Measurements from ENCODE around the gene ARSG.
"Not testable (repeated sequence)": the region's sequence is repeated elsewhere in the genome, so short reads cannot be mapped to it uniquely, and the experiment has no call there.

Gene ARSG

DNA sequence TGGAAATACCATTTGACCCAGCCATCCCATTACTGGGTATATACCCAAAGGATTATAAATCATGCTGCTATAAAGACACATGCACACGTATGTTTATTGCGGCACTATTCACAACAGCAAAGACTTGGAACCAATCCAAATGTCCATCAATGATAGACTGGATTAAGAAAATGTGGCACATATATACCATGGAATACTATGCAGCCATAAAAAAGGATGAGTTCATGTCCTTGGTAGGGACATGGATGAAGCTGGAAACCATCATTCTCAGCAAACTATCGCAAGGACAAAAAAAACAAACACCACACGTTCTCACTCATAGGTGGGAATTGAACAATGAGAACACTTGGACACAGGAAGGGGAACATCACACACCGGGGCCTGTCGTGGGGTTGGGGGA is 9.3 kb upstream of the ARSG start:
- not testable (repeated sequence) for DNase-seq

DNA sequence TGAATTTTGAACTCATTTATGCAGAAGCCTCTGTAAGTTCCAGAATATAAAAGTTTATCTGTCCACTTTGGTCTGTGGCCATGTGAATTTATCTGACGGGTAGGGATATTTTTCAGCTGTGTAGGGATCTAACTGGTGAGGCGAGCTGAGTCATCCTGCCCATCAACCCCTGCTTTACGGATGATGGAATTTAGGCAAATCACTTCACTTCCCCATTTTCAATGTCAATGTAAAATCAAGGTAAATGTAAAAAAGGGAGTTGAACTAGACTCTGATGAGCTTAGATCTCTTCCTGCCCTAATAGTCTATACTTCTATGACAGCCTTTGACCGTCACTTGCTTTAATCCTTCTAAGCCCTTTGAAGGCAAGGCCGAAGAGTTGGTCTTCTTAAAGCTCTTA is 2.9 kb upstream of the ARSG start:
- DNase-seq: peak; percentile 11 to 58

DNA sequence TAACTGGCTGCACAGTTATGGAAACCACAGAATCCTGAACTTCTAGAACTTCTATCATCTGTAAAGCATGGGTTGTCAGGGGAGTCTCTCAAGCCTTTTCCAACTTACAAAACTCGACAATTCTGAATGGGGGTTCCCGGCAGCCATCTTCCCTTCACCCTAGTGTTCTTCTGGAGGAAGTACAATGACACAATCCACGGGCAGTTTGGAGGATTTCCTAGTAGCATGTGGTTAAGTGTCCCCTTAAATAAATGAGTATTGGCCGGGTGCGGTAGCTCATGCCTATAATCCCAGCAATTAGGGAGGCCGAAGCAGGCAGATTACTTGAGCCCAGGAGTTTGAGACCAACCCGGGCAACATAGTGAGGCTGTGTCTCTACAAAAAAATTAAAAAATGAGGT is 2.5 kb upstream of the ARSG start:
- DNase-seq: peak; percentile 46 to 59

DNA sequence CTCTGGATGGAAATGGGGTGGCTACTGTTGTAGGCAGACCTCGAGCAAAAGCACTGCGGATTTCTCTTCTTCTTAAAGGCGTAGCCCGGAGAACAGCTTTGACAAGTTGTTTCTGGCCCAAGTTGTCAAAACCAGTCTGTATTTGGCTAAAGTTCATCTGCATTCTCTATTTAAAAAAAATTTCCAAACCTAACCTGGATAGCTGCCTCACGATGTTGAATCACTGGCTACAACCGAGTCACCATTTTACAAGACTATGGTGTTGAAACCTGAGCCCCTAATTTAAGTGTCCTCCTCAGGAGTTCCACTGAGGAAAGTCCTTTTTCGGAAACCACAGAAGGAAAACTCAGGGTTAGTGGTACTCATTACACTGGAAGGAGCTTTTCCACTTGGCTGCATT is 1.8 kb upstream of the ARSG start:
- no peak for DNase-seq

DNA sequence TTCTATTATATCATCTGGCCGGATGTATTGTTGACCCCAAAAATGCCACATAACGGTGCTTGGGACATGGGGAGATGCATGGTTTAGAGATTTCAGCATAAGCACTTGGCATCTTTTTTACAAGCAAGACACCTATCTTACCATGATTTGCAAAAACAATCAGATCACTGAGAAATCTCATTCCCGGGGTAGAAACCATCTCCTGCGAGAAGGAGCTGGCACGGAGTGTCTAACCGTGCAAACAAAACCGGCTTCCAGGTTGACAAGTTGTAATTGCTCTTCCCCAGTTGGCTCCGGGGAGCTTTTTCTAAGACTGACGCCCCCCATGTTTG is 1.4 kb upstream of the ARSG start:
- DNase-seq: no peak

DNA sequence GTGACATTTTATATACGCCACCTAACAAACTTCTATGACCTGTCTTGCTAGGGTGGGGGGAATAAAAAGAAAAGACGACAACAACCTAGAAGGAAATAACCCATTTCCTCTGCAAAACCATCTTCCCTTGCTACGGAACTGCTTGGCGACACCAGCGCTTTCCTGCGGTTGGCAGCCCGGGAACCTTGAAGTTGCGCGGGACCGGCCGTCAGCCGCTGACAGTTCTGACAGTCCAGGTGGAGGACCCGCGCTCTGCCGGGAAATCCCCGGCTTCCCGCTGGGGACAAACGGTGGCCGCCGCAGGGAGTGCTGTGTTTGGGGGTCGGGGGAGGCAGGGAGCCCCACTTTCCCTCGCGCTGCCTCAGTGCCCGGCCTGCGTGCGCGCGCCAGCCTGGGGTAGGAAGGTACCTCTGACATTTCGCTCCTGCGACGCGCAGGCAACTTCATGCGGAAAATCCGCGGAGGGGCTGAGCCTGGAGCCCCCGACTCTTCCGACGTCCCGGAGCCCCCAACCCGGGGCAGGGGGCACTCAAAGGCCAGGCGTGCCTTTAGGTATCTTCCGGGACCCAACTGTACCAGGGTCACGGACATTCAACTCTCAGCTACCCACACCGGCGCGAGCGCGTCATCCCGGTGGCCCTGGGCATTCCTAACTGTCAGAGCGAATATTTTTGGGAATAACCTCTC is 884 bp upstream of the ARSG start:
- DNase-seq: peak; percentile 74 to 78

DNA sequence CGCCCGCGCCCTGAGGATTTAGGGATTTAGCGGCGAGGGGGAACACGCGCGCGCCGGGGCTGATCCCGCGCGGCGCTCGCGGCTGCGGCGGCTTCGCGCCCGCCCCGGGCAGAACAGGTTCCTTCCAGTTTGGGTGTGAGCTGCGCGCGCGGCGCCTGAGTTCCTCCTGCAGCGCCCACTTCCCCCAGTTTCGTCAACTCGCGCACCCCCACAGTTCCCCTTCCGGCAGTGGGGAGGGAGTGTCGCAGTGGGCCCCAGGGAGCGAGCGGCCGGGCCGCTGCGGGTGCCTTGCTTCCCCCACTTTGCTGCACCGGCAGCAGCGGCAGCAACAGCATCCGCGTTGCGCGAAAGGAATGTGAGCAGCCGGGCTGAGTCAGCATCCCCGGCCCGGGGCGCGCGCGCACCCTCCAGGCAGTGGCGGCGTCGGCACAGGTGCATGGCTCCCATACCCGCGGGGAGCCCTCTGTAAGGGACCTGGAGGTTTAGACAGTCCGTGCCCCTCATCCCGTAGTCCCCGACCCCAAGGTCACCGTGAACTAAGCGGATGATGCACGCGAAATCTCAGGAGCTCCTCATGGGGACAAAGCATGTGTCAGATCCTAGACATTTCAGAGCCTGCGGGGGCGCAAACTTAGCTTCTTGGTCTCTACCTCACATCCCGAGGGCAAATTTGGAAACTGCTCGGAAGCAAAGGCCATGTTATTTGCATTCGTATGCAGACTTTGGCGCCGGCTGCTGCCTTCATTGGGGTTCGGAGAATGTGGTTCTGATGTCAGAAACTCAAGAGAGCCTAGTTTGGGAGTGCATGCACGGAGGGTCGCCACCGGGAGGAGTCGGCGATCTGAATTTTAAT is 767 bp downstream of the ARSG start:
- peak; percentile 94 to 96 for DNase-seq

DNA sequence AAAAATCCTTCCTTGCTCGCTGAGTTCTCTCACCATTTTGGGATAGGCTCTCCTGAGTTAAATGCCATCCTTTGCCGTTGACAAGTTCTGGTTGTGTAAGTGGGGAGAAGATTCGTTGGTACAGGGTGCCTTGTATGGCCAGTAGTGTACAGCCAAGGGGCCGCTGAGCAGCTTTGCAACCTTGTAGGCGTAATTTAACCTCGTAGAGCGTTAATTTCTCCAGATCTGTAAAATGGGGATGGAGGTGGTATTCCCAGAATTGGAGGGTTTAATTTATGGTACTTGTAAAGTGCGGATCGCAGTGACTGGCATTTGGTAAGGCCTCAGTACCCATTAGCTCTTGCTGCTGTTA is 1.4 kb downstream of the ARSG start:
- DNase-seq: no peak

DNA sequence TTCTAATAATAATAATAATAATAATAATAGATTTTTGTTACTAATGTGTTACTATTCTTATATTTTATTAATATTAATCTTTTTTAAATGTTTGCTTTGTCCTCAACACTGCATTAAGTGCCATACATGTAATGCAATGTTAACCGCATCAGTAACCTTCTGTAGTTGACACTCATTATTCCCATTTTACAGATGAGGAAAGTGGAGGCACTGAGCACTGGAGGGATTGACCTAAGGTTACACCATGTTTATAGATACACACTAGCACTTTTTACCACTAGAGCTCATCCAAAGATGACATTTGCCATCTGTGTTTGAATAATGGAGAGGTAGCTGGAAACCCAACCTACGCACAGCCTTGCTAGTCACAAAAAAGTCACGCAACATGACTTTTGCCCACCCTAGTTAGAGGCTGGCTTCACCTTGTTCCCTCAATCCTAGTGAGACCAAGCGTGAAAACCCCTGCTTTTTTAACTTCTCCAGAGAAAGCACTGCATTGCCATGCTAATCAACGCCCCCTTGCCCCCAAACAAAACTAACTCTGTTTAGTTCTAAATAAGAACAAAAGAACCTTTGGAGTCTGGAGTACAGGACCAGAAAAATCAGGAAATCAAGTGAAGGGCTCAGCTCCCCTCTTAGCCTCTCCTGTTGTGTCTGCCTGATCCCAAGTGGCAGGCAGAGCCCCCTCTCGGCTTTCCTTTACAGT is 2.3 kb downstream of the ARSG start:
- no peak for DNase-seq

DNA sequence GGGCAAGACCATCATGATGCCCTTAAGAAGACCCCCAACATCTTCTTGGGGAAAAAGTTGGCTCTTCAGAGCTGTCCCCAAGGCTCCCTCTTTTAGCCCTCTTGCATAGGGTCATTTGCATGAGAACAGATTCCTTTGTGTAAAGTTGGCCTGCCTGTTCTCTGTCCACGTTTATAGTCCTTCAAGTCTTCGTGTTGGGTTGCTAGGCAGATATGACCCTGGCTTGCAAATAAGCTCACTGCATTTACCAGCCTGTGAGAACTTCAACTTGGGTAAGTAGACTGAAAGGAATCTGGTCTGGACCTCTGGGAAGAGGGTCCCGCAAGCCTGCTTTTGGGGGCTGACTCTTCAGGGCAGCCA is 2.9 kb downstream of the ARSG start:
- DNase-seq: no peak

DNA sequence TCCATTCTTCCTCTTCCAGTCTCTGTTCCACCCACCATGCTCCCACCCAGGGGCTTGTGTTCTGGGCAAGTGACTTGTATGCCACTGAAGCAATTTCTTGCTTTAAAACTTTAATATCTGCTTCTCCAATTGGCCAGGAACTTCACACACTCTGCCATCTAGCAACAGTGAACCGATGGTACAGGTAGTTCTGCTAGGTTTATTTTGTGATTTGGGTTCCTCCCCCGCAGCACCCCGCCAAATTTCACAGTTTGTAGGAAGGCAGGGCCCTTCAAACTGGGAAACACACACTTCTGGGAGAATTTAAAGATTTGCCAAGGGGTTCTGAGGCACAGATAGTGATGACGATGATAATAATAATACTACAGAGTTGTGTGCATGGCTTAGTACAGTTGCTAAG is 3.3 kb downstream of the ARSG start:
- no peak for DNase-seq

DNA sequence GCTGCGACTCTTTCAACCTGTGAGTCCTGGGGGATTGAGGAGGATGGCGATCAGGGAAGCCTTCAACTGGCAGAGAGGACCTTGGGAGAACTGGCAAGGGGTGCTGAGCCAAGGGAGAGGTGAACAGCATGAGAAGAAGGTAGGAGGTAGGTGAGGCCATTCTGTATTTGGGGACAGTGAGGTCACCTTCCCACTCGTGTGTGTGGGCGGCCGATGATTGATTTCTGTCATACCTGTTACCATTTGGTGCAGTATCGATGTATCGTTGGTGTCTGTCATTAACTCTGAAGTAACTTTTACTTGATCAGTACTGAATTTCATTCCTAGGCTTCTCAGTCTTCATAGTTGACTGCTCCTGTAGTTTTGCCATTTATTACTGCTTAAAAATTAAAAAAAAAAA is 3.8 kb downstream of the ARSG start:
- DNase-seq: no peak

DNA sequence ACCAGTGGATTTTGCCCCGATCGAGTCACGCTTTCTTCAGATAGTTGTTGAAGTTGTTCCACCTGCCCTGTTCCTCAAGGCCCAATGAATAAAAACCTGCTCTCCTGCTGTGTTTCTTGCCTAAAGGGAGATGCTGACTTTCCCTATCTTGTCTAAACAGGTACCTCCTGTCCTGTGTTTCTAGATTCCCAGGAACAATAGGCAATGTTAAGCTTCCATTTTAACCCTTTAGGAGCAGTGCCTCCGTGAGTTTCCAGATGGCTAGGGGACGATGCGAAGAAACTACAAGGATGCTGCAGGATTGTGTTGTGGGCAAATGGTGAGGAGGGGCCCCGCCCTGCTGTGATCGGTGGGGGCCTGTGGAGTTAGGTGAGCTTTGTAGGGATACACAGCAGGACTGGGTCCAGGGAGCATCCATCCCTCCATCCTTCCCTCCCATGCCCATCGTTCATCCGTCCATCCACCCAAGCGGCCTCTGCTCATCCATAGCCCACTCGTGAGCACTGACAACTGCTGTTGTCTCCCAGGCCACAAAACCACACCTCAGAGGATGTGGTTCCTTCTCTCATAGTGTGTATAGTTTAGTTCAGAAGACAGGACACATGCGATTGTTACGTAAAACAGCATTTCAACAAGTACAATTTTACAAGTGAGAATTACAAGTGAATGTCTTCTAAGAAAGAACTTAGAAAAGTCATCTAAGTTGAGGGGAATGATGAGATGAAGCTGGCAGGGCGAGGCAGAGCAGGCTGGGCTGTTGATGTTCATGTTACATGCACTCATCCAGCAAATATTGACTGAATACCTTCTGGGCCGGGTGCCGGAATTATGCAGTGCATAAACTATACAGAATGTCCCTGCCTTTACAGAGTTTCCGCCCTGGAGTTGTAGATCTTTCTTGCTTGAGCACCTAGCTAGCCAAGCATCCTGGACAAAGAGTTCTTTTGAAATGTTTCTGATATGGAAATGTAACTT is 5.2 kb downstream of the ARSG start:
- DNase-seq: peak; percentile 61 to 77

DNA sequence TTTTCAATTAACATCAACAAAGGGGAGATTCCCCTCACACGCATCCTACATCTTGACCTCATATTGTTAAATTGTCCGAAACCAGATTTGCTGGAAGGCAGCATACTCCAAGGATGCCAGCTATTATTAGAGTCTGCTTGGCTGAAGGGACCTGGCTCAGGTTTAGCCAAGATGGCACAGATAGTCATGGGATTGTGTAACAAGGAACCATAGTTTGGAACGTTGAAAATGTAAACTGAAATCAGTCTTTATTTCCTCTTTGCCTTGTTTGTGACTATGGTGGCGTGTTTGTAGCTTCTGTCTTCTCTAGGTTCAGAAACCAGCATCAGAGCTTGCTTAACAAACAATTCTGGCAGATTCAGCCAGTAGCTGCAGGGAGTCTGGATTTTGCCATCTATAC is 5.9 kb downstream of the ARSG start:
- DNase-seq: no peak

DNA sequence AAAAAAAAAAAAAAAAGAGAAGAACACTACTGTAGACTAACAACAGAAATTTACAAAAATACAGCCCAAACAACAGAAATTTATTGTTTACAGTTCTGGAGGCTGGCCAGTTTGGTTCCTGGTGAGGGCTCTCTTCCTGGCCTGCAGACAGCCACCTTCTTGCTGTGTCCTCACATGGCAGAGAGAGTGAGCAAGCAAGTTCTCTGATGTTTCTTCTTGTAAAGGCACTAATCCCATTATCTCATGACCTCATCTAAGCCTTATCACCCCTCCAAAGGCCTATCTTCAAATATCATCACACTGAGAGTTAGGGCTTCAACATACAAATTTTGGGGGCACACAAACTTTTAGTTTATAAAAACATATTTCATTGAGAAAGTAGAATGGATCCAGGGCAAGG is 7.3 kb downstream of the ARSG start:
- DNase-seq: no peak

DNA sequence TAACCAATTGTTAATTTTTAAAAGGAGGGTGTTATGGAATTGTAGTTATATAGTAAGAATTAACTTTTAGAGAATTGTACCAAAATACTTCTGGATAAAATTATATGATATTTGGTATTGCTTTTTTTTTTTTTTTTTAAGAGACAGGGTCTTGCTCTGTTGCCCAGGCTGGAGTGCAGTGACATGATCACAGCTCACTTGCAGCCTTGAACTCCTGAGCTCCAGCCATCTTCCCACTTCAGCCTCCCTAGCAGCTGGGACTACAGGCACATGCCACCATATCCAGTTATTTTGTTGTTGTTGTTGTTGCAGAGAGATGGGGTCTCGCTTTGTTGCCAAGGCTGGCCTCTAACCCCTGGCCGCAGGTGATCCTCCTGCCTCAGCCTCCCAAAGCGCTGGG is 8.5 kb downstream of the ARSG start:
- no peak for DNase-seq

DNA sequence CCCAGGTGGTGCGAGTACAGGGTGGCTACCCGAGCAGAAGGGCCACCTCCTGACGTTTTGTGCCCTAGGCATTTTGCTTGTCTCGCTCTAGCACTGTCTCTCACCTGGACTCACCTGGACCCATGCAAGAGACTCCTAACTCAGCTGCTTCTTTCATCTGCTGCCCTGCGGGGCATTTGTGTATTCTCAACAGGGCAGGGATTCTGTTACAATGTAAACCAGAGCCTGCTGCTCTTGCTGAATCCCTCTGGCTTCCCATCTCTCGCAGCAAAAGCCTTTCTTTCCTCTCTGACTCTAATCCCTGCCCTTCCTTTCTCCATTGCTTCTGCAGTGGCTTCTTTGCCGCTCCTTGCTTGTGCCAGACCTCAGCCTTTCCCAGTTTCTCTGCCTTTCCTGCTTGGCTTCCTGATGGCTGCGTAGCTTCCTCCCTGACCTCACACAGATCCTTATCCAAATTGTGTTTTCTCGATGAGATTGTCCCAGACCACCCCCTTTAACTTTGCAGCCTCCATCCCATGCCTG is 10.2 kb downstream of the ARSG start:
- DNase-seq: no peak

DNA sequence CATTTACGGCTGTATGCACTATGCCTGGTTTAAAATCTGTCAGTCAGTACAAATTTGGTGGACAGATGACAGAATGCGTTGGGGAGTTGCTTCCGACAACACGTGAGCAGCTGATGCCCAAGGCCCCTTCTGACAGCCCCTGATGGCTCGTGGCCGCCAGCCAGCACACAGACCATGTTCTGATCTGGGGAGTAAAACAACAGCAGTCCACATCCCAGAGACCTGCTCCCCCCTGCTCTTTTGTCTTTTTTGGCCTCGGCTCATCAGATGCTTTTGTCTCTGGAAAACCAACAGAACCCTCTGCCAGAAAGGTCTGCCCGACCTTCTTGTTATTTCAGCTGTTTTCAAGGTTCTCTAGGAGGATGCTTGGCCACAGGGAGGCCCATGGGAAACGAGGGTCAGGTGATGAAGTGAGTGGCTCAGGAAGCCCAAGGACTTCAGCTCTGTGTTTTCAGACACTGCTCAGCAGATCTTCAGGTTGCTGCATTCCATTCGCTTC is 10.8 kb downstream of the ARSG start:
- no peak for DNase-seq

DNA sequence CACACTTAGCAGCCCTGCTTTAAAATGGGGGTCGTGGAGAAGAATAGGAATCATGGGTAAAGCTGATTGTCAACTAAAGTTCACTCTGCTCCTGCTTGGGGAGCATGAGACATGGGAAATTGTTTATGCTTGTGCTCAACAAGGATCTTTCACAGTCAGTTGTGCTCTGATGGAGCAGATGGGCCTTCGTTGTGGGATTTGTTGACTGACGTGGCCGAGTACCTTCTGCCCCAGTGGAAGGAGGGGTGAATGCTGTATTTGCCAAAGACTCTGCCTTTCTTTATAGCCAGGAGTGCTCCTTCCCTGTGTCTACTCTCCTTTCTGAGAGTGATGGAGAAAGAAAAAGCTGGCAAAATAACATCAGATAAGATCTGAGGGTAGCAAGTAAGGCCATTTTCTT is 11.4 kb downstream of the ARSG start:
- DNase-seq: no peak

DNA sequence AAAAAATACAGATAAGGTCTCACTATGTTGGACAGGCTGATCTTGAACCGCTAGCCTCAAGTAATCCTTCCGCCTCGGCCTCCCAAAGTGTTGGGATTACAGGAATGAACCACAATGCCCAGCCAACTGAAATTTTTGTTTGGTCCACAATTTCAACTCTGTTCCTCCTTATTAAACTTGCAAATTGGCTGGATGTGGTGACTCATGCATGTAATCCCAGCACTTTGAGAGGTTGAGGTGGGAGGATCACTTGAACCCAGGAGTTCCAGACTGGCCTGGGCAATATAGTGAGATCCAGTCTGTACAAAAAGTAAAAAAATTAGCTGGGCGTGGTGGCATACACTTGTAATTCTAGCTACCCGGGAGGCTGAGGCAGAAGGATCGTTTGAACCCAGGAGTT is 13.4 kb downstream of the ARSG start:
- DNase-seq: no peak

DNA sequence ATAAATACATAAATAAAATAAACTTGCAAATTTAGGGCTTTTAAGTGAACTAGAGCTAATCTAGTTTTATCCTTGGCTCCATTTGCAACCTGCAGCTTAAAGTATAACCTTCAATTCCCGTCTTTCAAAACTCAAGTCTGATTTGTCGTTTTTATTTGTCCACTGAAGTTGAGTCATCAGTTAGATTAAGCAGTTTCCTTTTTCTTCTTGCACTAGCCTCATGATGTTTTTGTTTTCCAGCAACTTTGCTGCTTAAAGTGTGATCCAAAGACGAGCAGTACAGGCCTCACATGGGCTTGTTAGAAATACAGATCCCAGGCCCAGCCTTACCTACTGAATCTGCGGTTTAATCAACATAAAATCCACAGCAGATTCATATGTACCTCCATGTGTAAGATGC is 13.8 kb downstream of the ARSG start:
- DNase-seq: no peak

DNA sequence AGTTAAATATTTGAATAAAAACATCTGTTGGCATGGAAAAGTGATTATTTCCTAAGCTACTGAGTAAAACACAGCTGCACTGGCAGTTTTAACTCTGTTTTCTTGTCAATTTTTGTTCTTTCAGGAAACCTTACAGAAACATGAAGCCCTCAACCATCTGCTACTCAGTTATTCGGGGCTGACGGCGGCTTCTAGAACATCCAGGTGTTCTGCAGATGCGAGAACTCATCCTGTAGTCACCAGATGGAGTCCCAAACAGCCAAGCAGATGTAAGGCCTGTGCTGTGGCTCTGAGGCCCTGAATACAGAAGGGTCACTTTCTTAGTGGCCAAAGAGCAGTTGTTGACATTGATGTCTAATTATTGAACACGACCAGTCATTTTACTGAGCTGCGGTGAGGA is 15.5 kb downstream of the ARSG start:
- DNase-seq: no peak

DNA sequence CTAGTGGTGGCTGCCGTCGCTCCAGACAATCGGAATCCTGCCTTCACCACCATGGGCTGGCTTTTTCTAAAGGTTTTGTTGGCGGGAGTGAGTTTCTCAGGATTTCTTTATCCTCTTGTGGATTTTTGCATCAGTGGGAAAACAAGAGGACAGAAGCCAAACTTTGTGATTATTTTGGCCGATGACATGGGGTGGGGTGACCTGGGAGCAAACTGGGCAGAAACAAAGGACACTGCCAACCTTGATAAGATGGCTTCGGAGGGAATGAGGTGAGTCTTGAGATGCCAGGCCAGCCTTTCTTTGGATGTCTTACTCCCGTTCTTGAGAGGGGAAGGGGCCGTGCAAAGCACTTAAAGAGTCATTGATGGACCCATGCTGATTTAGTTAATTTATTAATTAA is 16.1 kb downstream of the ARSG start:
- no peak for DNase-seq
